SH-SY5Y (cell line): Measurements from ENCODE around the gene PPAN.

Source experiments
- GATA2 ChIP-seq: IDR thresholded peaks from 2 replicates; pipeline ENCODE4 v1.6.1; 2011; ENCODE audit warnings: mild to moderate bottlenecking, low read depth, low read length
- GATA3 ChIP-seq: IDR thresholded peaks from 2 replicates; pipeline ENCODE4 v1.6.1; 2011; ENCODE audit warnings: low read depth, mild to moderate bottlenecking, low read length, moderate library complexity

DNA sequence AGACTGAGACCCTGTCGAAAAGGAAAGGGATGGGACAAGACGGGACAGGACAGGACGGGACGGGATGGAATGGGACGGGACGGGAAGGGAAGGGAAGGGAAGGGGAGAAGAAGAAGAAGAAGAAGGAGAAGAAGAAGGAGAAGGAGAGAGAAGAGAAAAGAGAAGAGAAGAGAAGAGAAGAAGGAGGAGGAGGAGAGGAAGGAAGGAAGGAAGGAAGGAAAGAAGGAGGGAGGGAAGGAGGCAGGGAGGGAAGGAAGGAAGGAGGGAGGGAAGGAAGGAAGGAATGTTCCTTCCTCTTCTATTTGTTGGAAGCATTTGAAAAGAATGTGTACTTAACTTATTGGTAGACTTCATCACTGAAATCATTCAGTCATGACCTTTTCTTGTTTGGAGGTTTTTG, 29.6 kb upstream of the PPAN start:
- no peak for TF ChIP-seq GATA3
- no peak for TF ChIP-seq GATA2
